Measurements from ENCODE around the gene SMARCE1. TPM values are rescaled to one million over a fixed set of nuclear protein-coding genes. Genes with fewer than 3 reads are reported as not detected.

Gene SMARCE1
- 129 and 139 TPM in 2 replicates for total RNA-seq (2014; rRNA removed; shearing (Covaris generic))

GRCh38 chr17:40647624-40648383 is at the start of gene SMARCE1:
TSS of gene SMARCE1 (minus strand) at chr17:40647818. CDS start at chr17:40645802, 2,016 bp downstream.
- Histone ChIP-seq H3K27ac (peak within 1 kb of the TSS; percentile 98), H3K4me1 (peaks cover 6% of the 10 kb centered on the region), H3K9me3 (replicated peaks) (no peaks in the 10 kb centered on the region), H3K27me3 (no peaks in the 10 kb centered on the region), H3K4me3 (peak within 1 kb of the TSS; percentile 96), H3K36me3 (peaks cover 18% of the 10 kb centered on the region; the same call in 1 of the 2 replicates)
- DNase-seq, result peak; percentile 73 to 81

- Histone ChIP-seq H3K4me1 (no peaks in the 10 kb centered on the region), H3K27me3 (0 out of 2 replicates have a peak, but pooled peaks cover 19% of the 10 kb centered on the region), H3K27ac (no peak overlapping the region), H3K9me3 (replicated peaks) (no peaks in the 10 kb centered on the region), H3K4me3 (no peak overlapping the region), H3K36me3 (no peaks in the 10 kb centered on the region)
- DNase-seq, result no peak
Observed at GRCh38 chr17:40697297-40697696, 49.7 kb upstream of the SMARCE1 start.

- H3K36me3 ChIP-seq, result no peaks in the 10 kb centered on the region
- no peaks in the 10 kb centered on the region for H3K4me1 ChIP-seq
- no peaks in the 10 kb centered on the region for H3K9me3 ChIP-seq (replicated peaks)
- no peak for DNase-seq
- no peak overlapping the region for H3K27ac ChIP-seq
- H3K4me3 ChIP-seq, result no peak overlapping the region
- H3K27me3 ChIP-seq, result 0 out of 2 replicates have a peak, but pooled peaks cover 19% of the 10 kb centered on the region
Observed at GRCh38 chr17:40696651-40697072, 49.0 kb upstream of the SMARCE1 start.

- H3K27ac ChIP-seq, result no peak overlapping the region
- 0 out of 2 replicates have a peak, but pooled peaks cover 20% of the 10 kb centered on the region for H3K27me3 ChIP-seq
- no peaks in the 10 kb centered on the region for H3K9me3 ChIP-seq (replicated peaks)
- DNase-seq, result no peak
- H3K4me1 ChIP-seq, result no peaks in the 10 kb centered on the region
- no peak overlapping the region for H3K4me3 ChIP-seq
- no peaks in the 10 kb centered on the region for H3K36me3 ChIP-seq
Observed at GRCh38 chr17:40695874-40696472, 48.4 kb upstream of the SMARCE1 start.

GRCh38 chr17:40694584-40694983 is 47.0 kb upstream of the SMARCE1 start:
- no peak for DNase-seq
- H3K27ac ChIP-seq, result no peak overlapping the region
- no peak overlapping the region for H3K4me3 ChIP-seq
- H3K27me3 ChIP-seq, result 0 out of 2 replicates have a peak, but pooled peaks cover 21% of the 10 kb centered on the region
- no peaks in the 10 kb centered on the region; the same call in 1 of the 2 replicates for H3K9me3 ChIP-seq (replicated peaks)
- no peaks in the 10 kb centered on the region for H3K36me3 ChIP-seq
- no peaks in the 10 kb centered on the region for H3K4me1 ChIP-seq

- H3K27ac ChIP-seq, result no peak overlapping the region
- DNase-seq, result no peak
- no peaks in the 10 kb centered on the region for H3K36me3 ChIP-seq
- H3K9me3 ChIP-seq (replicated peaks), result no peaks in the 10 kb centered on the region; the same call in 1 of the 2 replicates
- H3K27me3 ChIP-seq, result 0 out of 2 replicates have a peak, but pooled peaks cover 2% of the 10 kb centered on the region
- no peak overlapping the region for H3K4me3 ChIP-seq
- H3K4me1 ChIP-seq, result no peaks in the 10 kb centered on the region
Observed at GRCh38 chr17:40687106-40687505, 39.5 kb upstream of the SMARCE1 start.

GRCh38 chr17:40686192-40686591 is 38.6 kb upstream of the SMARCE1 start:
- Histone ChIP-seq H3K4me3 (no peak overlapping the region), H3K27ac (no peak overlapping the region), H3K9me3 (replicated peaks) (no peaks in the 10 kb centered on the region; the same call in 1 of the 2 replicates), H3K4me1 (no peaks in the 10 kb centered on the region), H3K27me3 (0 out of 2 replicates have a peak, but pooled peaks cover 2% of the 10 kb centered on the region), H3K36me3 (no peaks in the 10 kb centered on the region)
- no peak for DNase-seq

GRCh38 chr17:40680998-40681397 is 33.4 kb upstream of the SMARCE1 start:
- Histone ChIP-seq H3K4me3 (no peak overlapping the region), H3K4me1 (no peaks in the 10 kb centered on the region), H3K27me3 (no peaks in the 10 kb centered on the region; the same call in 1 of the 2 replicates), H3K9me3 (replicated peaks) (no peaks in the 10 kb centered on the region), H3K27ac (no peak overlapping the region), H3K36me3 (no peaks in the 10 kb centered on the region)
- no peak for DNase-seq

- Histone ChIP-seq H3K4me3 (no peak overlapping the region), H3K27ac (no peak overlapping the region), H3K36me3 (no peaks in the 10 kb centered on the region), H3K27me3 (peaks cover 3% of the 10 kb centered on the region; the same call in 1 of the 2 replicates), H3K9me3 (replicated peaks) (no peaks in the 10 kb centered on the region), H3K4me1 (no peaks in the 10 kb centered on the region)
- DNase-seq, result no peak
Observed at GRCh38 chr17:40679523-40679907, 31.9 kb upstream of the SMARCE1 start.

GRCh38 chr17:40678902-40679522 is 31.4 kb upstream of the SMARCE1 start:
- DNase-seq, result no peak
- Histone ChIP-seq H3K4me3 (no peak overlapping the region), H3K4me1 (no peaks in the 10 kb centered on the region), H3K36me3 (no peaks in the 10 kb centered on the region), H3K27ac (no peak overlapping the region), H3K27me3 (peaks cover 3% of the 10 kb centered on the region; the same call in 1 of the 2 replicates), H3K9me3 (replicated peaks) (no peaks in the 10 kb centered on the region)

GRCh38 chr17:40675905-40676304 is 28.3 kb upstream of the SMARCE1 start:
- Histone ChIP-seq H3K9me3 (replicated peaks) (no peaks in the 10 kb centered on the region), H3K36me3 (no peaks in the 10 kb centered on the region), H3K4me1 (no peaks in the 10 kb centered on the region), H3K4me3 (no peak overlapping the region), H3K27ac (no peak overlapping the region), H3K27me3 (peaks cover 7% of the 10 kb centered on the region; the same call in 1 of the 2 replicates)
- DNase-seq, result no peak

- peaks cover 9% of the 10 kb centered on the region; the same call in 1 of the 2 replicates for H3K27me3 ChIP-seq
- no peak overlapping the region for H3K4me3 ChIP-seq
- no peaks in the 10 kb centered on the region for H3K9me3 ChIP-seq (replicated peaks)
- H3K27ac ChIP-seq, result no peak overlapping the region
- no peaks in the 10 kb centered on the region for H3K36me3 ChIP-seq
- no peaks in the 10 kb centered on the region for H3K4me1 ChIP-seq
- DNase-seq, result no peak
Observed at GRCh38 chr17:40672654-40673053, 25.0 kb upstream of the SMARCE1 start.

- no peaks in the 10 kb centered on the region for H3K36me3 ChIP-seq
- H3K4me3 ChIP-seq, result no peak overlapping the region
- no peaks in the 10 kb centered on the region for H3K4me1 ChIP-seq
- H3K27ac ChIP-seq, result no peak overlapping the region
- no peaks in the 10 kb centered on the region for H3K9me3 ChIP-seq (replicated peaks)
- H3K27me3 ChIP-seq, result peaks cover 12% of the 10 kb centered on the region; the same call in 1 of the 2 replicates
- DNase-seq, result no peak
Observed at GRCh38 chr17:40671282-40671681, 23.7 kb upstream of the SMARCE1 start.

GRCh38 chr17:40666331-40666730 is 18.7 kb upstream of the SMARCE1 start:
- DNase-seq, result no peak
- Histone ChIP-seq H3K4me3 (no peak overlapping the region), H3K4me1 (no peaks in the 10 kb centered on the region), H3K9me3 (replicated peaks) (no peaks in the 10 kb centered on the region), H3K36me3 (no peaks in the 10 kb centered on the region), H3K27me3 (peaks cover 12% of the 10 kb centered on the region; the same call in 1 of the 2 replicates), H3K27ac (no peak overlapping the region)

All from SJCRH30 (cell line).